ENCODE results near the gene FRMD4A.

Gene FRMD4A

DNA sequence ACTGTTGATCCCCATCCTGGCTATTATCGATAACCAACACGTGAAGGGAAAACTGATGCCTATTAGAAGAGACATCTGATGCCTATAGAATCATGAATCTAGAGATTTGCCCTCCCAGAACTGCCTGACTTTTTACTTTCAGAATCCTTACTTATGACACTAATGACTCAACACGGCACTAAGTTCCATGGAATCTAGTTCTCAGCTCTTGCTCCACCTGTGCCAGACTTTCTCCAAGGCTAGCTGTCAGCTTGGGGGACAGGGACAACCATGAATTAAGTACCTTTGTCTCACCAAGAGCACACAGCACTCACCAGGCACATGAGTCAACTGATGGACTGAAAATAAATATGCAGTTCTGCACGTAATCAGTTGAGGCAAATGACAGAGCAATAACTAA is 184.2 kb downstream of the FRMD4A start:
- Histone ChIP-seq H3K27me3 (ENCODE audit: insufficient read depth, poor library complexity, severe bottlenecking) (no peaks in the 10 kb centered on the region), H3K27ac (replicated peaks) (no peak overlapping the region), H3K4me3 (replicated peaks; ENCODE audit: insufficient read depth, low read length) (no peak overlapping the region)
- DNase-seq (ENCODE audit: low read depth in 1 of 2, low spot score in 1 of 2) = no peak
- TF ChIP-seq GABPA (IDR thresholded peaks at IDR 0.05; ENCODE audit: low read depth) (no peak), SPI1 (IDR thresholded peaks at IDR 0.05; ENCODE audit: borderline replicate concordance, low read depth) (no peak), POLR2AphosphoS5 (IDR thresholded peaks at IDR 0.05; ENCODE audit: low read depth) (no peak)
- TF ChIP-seq, protein P1, sequence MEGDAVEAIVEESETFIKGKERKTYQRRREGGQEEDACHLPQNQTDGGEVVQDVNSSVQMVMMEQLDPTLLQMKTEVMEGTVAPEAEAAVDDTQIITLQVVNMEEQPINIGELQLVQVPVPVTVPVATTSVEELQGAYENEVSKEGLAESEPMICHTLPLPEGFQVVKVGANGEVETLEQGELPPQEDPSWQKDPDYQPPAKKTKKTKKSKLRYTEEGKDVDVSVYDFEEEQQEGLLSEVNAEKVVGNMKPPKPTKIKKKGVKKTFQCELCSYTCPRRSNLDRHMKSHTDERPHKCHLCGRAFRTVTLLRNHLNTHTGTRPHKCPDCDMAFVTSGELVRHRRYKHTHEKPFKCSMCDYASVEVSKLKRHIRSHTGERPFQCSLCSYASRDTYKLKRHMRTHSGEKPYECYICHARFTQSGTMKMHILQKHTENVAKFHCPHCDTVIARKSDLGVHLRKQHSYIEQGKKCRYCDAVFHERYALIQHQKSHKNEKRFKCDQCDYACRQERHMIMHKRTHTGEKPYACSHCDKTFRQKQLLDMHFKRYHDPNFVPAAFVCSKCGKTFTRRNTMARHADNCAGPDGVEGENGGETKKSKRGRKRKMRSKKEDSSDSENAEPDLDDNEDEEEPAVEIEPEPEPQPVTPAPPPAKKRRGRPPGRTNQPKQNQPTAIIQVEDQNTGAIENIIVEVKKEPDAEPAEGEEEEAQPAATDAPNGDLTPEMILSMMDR (IDR thresholded peaks at IDR 0.05; ENCODE audit: insufficient read depth, low read length) = no peak
- TF ChIP-seq, protein P2, sequence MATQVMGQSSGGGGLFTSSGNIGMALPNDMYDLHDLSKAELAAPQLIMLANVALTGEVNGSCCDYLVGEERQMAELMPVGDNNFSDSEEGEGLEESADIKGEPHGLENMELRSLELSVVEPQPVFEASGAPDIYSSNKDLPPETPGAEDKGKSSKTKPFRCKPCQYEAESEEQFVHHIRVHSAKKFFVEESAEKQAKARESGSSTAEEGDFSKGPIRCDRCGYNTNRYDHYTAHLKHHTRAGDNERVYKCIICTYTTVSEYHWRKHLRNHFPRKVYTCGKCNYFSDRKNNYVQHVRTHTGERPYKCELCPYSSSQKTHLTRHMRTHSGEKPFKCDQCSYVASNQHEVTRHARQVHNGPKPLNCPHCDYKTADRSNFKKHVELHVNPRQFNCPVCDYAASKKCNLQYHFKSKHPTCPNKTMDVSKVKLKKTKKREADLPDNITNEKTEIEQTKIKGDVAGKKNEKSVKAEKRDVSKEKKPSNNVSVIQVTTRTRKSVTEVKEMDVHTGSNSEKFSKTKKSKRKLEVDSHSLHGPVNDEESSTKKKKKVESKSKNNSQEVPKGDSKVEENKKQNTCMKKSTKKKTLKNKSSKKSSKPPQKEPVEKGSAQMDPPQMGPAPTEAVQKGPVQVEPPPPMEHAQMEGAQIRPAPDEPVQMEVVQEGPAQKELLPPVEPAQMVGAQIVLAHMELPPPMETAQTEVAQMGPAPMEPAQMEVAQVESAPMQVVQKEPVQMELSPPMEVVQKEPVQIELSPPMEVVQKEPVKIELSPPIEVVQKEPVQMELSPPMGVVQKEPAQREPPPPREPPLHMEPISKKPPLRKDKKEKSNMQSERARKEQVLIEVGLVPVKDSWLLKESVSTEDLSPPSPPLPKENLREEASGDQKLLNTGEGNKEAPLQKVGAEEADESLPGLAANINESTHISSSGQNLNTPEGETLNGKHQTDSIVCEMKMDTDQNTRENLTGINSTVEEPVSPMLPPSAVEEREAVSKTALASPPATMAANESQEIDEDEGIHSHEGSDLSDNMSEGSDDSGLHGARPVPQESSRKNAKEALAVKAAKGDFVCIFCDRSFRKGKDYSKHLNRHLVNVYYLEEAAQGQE (IDR thresholded peaks at IDR 0.05; ENCODE audit: insufficient replicate concordance, low read depth) = no peak

DNA sequence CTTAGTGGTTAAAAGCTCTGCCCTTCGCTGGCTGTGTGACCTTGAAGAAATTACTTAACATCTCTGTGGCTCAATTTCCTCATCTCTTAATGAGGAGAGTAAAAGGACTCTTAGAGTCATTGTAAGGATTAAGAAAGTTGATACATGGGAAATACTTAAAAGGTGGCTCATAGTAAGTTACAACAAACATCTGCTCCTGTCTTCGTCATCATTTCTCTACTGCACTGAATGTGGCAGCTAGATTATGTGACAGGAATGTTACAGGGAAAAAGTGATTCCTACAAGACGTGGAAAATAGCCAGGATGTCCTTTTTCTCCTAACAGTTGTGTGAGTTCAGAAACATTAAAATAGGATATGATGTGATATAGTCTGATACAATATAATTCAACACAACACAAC is 184.7 kb downstream of the FRMD4A start:
- no peak for DNase-seq (ENCODE audit: low read depth in 1 of 2, low spot score in 1 of 2)
- no peak overlapping the region for H3K4me3 ChIP-seq (replicated peaks; ENCODE audit: insufficient read depth, low read length)
- H3K27me3 ChIP-seq (ENCODE audit: insufficient read depth, poor library complexity, severe bottlenecking) = no peaks in the 10 kb centered on the region
- H3K27ac ChIP-seq (replicated peaks) = no peak overlapping the region
- TF ChIP-seq SPI1 (IDR thresholded peaks at IDR 0.05; ENCODE audit: borderline replicate concordance, low read depth) = no peak
- no peak for TF ChIP-seq GABPA (IDR thresholded peaks at IDR 0.05; ENCODE audit: low read depth)
- TF ChIP-seq, protein P1 (IDR thresholded peaks at IDR 0.05; ENCODE audit: insufficient read depth, low read length) = no peak
- TF ChIP-seq, protein P2 (IDR thresholded peaks at IDR 0.05; ENCODE audit: insufficient replicate concordance, low read depth) = no peak
- TF ChIP-seq POLR2AphosphoS5 (IDR thresholded peaks at IDR 0.05; ENCODE audit: low read depth) = no peak

DNA sequence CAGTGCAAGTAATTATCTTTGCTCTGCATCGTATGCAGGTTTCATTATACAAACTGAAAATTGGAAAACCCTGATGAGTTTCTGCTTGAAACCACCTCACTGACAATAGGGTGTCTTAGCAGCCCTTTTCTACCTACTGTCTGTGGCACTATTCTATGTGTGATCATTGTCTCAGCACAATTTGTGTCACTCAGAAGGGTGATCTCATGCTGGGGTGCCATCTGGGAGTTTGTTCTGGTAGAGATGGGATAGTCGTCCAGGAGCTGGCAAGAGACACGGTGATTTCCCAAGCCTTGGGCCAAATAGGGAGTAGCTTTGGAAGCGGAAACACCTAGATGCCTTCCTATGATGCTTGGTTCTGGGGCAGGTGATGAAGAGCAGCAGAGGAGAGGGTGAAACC is 186.3 kb downstream of the FRMD4A start:
- H3K27me3 ChIP-seq (ENCODE audit: insufficient read depth, poor library complexity, severe bottlenecking) = no peaks in the 10 kb centered on the region
- no peak overlapping the region for H3K27ac ChIP-seq (replicated peaks)
- H3K4me3 ChIP-seq (replicated peaks; ENCODE audit: insufficient read depth, low read length) = no peak overlapping the region
- no peak for DNase-seq (ENCODE audit: low read depth in 1 of 2, low spot score in 1 of 2)
- TF ChIP-seq SPI1 (IDR thresholded peaks at IDR 0.05; ENCODE audit: borderline replicate concordance, low read depth) (no peak), GABPA (IDR thresholded peaks at IDR 0.05; ENCODE audit: low read depth) (no peak)

DNA sequence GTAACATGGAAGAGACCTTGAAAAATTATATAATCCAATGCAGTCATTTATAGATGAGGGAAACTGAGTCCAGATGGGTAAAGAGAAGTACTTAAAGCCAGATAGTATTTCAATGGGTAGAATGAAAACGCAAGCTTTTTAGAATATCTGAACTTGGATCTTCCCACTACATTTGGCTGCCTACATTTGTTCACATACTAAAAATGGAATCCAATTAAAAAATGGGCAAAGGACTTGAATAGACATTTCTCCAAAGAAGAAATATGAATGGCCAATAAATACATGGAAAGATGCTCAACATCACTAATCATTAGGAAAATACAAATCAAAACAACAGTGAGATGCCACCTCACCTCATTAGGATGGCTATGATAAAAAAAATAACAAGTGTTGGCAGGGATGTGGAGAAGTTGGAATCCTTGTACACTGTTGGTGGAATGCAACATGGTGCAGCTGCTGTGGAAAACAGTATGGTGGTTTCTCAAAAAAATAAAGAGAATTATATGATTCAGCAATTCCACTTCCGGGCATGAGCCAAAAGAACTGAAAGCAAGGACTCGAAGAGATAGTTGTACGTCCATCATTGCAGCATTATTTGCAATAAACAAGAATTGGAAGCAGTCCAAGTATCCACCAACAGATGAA is 188.0 kb downstream of the FRMD4A start:
- TF ChIP-seq SPI1 (IDR thresholded peaks at IDR 0.05; ENCODE audit: borderline replicate concordance, low read depth) = no peak
- TF ChIP-seq, protein P1 (IDR thresholded peaks at IDR 0.05; ENCODE audit: insufficient read depth, low read length) = no peak
- TF ChIP-seq GABPA (IDR thresholded peaks at IDR 0.05; ENCODE audit: low read depth) = no peak
- no peak for TF ChIP-seq POLR2AphosphoS5 (IDR thresholded peaks at IDR 0.05; ENCODE audit: low read depth)
- TF ChIP-seq, protein P2 (IDR thresholded peaks at IDR 0.05; ENCODE audit: insufficient replicate concordance, low read depth) = no peak

More for the DNA sequence above, 188.0 kb downstream of the FRMD4A start:
- Histone ChIP-seq H3K27me3 (ENCODE audit: insufficient read depth, poor library complexity, severe bottlenecking) (no peaks in the 10 kb centered on the region), H3K27ac (replicated peaks) (no peak overlapping the region), H3K4me3 (replicated peaks; ENCODE audit: insufficient read depth, low read length) (no peak overlapping the region)
- DNase-seq (ENCODE audit: low read depth in 1 of 2, low spot score in 1 of 2) = no peak

Data from HL-60 (cell line).